DOHH2 (cell line): ENCODE measurements around the gene VTN.

ENCODE experiments used
- EZH2phosphoT487 ChIP-seq: fragments of 200-600 bp; sonication (generic); IDR thresholded peaks from 2 replicates; pipeline ENCODE4 v1.6.1; 2017; ENCODE audit warnings: borderline replicate concordance, mild to moderate bottlenecking, antibody characterized with exemption, low read length, moderate library complexity, mixed read lengths
- TF ChIP-seq, protein P1 (sequence below): fragments of 200-600 bp; sonication (generic); IDR thresholded peaks from one replicate; pipeline ENCODE4 v1.5.1; 2014; ENCODE audit warnings: antibody characterized with exemption, mild to moderate bottlenecking, low read depth, low read length; ENCODE audit not compliant: poor library complexity, severe bottlenecking

DNA sequence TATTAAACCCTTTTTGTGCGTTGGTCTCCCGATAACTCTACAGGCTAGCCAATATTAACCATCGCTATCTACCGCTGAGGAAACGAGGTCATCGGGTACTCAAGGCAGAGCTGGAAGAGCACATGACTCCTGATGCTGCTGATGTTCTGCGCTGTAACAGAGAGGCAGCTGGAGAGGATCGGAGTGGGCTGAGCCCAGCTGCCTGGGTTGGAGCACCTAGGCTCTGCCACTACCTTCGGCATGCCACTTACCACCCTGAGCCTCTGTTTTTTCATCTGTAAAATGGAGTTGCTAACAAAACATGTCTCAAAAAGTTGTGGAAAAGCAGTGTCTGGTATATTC lies 36.3 kb upstream of the VTN start:
- TF ChIP-seq, protein P1, sequence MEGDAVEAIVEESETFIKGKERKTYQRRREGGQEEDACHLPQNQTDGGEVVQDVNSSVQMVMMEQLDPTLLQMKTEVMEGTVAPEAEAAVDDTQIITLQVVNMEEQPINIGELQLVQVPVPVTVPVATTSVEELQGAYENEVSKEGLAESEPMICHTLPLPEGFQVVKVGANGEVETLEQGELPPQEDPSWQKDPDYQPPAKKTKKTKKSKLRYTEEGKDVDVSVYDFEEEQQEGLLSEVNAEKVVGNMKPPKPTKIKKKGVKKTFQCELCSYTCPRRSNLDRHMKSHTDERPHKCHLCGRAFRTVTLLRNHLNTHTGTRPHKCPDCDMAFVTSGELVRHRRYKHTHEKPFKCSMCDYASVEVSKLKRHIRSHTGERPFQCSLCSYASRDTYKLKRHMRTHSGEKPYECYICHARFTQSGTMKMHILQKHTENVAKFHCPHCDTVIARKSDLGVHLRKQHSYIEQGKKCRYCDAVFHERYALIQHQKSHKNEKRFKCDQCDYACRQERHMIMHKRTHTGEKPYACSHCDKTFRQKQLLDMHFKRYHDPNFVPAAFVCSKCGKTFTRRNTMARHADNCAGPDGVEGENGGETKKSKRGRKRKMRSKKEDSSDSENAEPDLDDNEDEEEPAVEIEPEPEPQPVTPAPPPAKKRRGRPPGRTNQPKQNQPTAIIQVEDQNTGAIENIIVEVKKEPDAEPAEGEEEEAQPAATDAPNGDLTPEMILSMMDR = no peak
- TF ChIP-seq EZH2phosphoT487 = no peak
